Measurements from ENCODE around the gene CELF4. TPM values are rescaled to one million over a fixed set of nuclear protein-coding genes. Genes with fewer than 3 reads are reported as not detected.

Gene CELF4
- total and polyA plus RNA-seq, 2 donors: 0.79 TPM

DNA sequence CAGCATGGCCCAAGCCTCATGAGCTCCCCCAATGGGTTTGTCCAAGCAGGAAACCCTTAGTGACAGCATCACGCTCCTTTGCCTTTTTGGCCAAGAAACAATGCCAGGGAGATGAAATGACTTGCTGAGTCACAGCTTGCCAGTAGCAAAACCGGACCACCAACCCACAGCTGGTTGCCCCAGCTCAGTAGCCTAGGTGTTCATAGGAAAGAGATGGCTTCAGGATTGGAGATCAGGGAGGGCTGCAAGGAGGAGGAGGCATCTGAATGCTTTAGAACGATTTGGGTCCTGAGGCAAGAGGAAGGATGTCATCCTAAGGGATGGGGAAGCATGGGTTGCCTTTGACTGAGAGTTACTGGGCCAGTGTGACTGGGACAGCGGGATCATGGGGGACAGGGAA lies 116.7 kb downstream of the CELF4 start:
- H3K4me3 ChIP-seq (ENCODE audit: low read depth, low read length): no peak overlapping the region
- WGBS: 93% methylated on average over 4 of the region's 4 CpGs
- H3K27ac ChIP-seq (ENCODE audit: low read depth): no peak overlapping the region
- DNase-seq (ENCODE audit: extremely low spot score): no peak
- no peaks in the 10 kb centered on the region for H3K4me1 ChIP-seq (ENCODE audit: insufficient read depth)
- no peaks in the 10 kb centered on the region for H3K36me3 ChIP-seq (ENCODE audit: insufficient read depth)

DNA sequence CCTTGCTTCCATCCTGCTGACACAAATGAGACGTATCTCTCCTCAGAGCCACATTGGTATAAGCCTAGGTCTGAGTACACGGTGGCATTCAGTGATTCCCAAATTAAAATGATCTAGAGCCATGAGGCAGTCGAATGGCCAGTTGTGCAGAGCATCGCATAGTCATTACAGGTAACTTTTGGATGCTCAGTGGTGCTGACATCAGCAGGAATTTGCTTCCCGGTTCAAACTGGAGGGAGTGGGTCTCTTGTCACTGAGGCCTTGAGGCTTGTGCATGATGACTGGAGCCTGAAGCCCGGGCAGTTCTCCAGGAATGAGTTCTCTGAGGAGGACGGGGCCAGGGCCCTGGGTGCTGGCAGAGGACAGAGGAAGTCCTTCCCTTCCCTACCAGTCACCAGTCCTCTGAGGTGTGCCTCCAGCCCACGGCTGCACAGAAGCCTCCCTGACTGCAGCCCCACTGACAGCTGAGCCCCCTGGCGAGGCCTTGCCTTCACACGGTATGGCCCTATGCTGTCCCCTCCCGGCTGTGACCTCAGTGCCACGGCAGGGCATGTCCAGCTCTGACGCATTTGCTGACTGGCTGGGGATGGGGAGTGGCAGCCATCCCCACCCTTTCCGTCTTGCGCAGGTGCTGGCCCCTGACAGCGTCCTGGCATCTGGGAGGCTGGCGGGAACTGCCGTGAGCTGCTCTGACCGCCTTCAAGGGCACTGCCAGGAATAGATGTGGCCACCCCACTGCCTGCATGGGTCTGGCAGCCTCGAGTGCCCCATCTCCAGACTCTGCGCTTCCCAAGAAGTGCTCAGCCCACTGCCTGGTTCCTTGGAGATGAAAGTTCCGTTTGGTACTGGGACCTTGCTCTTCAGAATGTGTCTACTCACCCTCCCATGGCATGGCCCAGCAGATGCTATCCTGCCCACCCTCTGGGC lies 117.4 kb downstream of the CELF4 start:
- H3K4me3 ChIP-seq (ENCODE audit: low read depth, low read length): no peak overlapping the region
- no peaks in the 10 kb centered on the region for H3K4me1 ChIP-seq (ENCODE audit: insufficient read depth)
- no peak overlapping the region for H3K27ac ChIP-seq (ENCODE audit: low read depth)
- WGBS: 85% methylated on average over 22 of the region's 22 CpGs
- DNase-seq (ENCODE audit: extremely low spot score): no peak
- H3K36me3 ChIP-seq (ENCODE audit: insufficient read depth): no peaks in the 10 kb centered on the region

DNA sequence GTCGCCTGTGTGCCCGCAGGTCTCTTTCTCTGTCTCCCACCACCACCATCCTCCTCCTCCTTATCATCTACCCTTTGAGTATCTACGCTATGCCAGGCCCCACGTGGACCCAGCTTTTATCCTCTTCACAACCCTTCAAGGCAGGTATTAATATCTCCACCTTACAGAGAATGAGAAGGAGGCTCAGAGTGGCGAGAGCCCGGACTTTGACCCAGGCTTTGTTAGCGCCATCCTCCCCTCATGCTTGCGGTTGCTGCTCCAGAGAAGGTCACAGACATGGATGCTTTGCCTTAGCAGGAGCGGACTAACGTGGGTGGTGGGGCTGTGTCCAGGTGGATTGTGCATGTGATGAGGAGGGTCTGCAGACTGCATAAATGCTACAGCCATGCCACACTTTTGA lies 119.8 kb downstream of the CELF4 start:
- 97% methylated on average over 10 of the region's 10 CpGs for WGBS
- Histone ChIP-seq H3K27ac (ENCODE audit: low read depth) (no peak overlapping the region), H3K4me1 (ENCODE audit: insufficient read depth) (no peaks in the 10 kb centered on the region), H3K36me3 (ENCODE audit: insufficient read depth) (no peaks in the 10 kb centered on the region), H3K4me3 (ENCODE audit: low read depth, low read length) (no peak overlapping the region)
- DNase-seq (ENCODE audit: extremely low spot score): no peak

DNA sequence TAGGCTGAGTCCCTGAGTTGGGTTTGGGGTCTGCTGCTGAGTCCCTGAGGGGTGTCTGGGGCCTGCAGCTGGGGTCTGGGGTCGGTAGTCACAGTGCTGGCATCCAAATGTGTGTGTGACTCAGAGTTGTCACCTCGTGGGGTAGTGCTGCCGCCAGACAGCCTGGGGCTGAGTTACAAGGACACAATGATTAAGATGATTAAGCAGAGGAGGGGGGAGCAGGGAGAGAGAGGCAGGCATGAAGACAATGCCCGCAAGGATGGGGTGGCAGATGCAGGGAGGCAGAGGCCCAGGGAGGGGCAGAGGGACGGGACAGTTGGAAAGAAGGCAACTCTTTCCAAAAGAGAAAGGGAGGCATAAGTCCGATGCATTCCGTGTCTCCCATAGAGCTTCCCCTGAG lies 120.2 kb downstream of the CELF4 start:
- 81% methylated on average over 7 of the region's 7 CpGs for WGBS
- Histone ChIP-seq H3K4me1 (ENCODE audit: insufficient read depth) (no peaks in the 10 kb centered on the region), H3K4me3 (ENCODE audit: low read depth, low read length) (no peak overlapping the region), H3K36me3 (ENCODE audit: insufficient read depth) (no peaks in the 10 kb centered on the region), H3K27ac (ENCODE audit: low read depth) (no peak overlapping the region)
- no peak for DNase-seq (ENCODE audit: extremely low spot score)

DNA sequence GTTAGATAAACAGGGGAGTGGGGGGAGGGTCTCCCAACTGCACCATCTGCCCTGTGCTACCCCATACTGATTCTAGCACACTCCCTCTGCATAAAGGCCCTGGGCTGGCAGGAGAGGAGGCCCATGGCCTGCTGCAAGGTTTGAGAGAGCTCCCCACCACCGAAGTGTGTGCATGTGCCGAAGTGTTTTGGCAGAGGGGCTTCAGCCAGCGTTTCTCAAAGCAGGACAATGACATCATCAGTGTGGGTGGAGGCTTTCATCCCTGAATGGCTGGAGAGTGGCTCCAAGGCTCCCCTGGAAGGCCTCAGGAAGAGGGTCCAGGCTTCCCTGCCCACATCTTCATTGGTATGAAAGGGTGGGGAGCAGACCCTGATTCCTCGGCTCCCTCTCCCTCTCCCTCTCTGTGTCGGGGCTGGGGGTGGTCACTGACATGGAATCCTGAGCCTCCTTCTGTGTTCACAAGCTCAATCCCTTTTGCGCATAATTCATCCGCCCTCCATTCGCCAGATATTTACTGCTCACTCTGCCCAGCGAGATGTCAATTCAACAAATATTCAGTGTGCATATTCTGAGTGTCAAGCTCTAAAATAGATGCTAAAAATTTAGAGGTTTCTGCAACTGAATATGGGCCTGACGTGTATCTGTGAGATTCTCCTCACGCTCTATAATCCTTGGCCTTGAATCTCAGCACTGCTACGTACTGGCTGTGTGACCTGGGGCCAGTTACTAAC lies 122.1 kb downstream of the CELF4 start:
- Histone ChIP-seq H3K36me3 (ENCODE audit: insufficient read depth) (no peaks in the 10 kb centered on the region), H3K27ac (ENCODE audit: low read depth) (no peak overlapping the region), H3K4me3 (ENCODE audit: low read depth, low read length) (no peak overlapping the region), H3K4me1 (ENCODE audit: insufficient read depth) (no peaks in the 10 kb centered on the region)
- WGBS: 81% methylated on average over 12 of the region's 12 CpGs
- no peak for DNase-seq (ENCODE audit: extremely low spot score)

DNA sequence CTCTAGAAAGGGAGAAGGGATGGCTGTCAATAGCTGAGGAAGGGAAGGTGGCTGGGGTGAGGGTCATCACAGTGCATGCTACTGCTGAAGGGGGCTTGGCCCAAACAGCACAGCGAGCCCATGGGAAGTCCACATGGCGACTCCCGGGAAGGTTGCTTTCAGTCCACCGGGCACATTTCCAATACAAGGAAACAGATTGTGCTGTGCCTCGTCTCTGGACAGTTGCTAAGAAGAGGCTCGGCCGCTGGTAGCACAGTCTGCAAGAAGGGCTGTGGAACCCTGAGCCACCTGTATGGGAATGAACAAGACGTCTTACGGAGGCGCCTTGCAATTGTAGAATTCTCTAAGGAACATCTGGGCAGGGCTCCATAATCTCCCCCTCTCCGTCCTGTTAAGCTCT lies 123.1 kb downstream of the CELF4 start:
- Histone ChIP-seq H3K36me3 (ENCODE audit: insufficient read depth) (no peaks in the 10 kb centered on the region), H3K4me1 (ENCODE audit: insufficient read depth) (no peaks in the 10 kb centered on the region), H3K4me3 (ENCODE audit: low read depth, low read length) (no peak overlapping the region), H3K27ac (ENCODE audit: low read depth) (no peak overlapping the region)
- no peak for DNase-seq (ENCODE audit: extremely low spot score)
- WGBS: 74% methylated on average over 11 of the region's 11 CpGs

DNA sequence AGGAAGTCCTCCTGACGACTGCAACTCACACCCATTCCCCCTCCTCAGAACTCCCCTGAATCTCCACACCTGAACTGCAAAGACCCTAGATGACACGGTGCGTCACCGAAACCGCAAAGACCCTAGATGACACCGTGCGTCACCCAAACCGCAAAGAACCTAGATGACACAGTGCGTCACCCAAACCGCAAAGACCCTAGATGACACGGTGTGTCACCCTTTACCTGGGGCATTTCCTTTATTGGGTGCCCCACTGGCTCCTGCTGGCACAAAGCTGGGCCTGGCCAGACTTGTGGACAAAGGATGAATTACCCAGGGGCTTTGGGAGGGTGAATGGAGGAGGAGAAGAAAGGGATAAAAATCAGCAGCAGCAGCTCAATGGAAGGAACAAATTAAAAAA lies 123.8 kb downstream of the CELF4 start:
- WGBS: 86% methylated on average over 11 of the region's 11 CpGs
- no peaks in the 10 kb centered on the region for H3K36me3 ChIP-seq (ENCODE audit: insufficient read depth)
- no peaks in the 10 kb centered on the region for H3K4me1 ChIP-seq (ENCODE audit: insufficient read depth)
- DNase-seq (ENCODE audit: extremely low spot score): no peak
- H3K4me3 ChIP-seq (ENCODE audit: low read depth, low read length): no peak overlapping the region
- no peak overlapping the region for H3K27ac ChIP-seq (ENCODE audit: low read depth)

DNA sequence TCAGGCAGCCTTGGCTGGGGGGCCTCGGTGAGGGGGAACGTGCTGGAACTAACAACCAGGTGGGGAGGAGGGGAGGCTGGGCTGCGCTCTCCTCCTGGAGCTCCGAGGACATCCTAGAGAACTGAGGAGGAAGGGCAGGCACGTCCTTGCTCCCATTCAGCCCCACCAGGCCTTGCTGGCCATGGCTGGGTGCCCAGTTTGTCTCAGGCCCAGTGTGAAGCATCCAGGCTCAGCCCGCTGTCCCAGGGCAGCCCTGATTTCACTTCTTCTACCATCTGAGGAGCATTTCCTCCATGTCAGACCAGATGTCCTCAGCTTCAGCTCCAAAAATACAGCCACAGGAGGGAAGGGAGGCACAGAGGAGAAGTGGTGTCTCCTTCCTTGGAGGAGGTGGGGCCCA lies 125.4 kb downstream of the CELF4 start:
- Histone ChIP-seq H3K4me1 (ENCODE audit: insufficient read depth) (no peaks in the 10 kb centered on the region), H3K4me3 (ENCODE audit: low read depth, low read length) (no peak overlapping the region), H3K36me3 (ENCODE audit: insufficient read depth) (no peaks in the 10 kb centered on the region), H3K27ac (ENCODE audit: low read depth) (no peak overlapping the region)
- DNase-seq (ENCODE audit: extremely low spot score): no peak
- WGBS: 64% methylated on average over 6 of the region's 6 CpGs

DNA sequence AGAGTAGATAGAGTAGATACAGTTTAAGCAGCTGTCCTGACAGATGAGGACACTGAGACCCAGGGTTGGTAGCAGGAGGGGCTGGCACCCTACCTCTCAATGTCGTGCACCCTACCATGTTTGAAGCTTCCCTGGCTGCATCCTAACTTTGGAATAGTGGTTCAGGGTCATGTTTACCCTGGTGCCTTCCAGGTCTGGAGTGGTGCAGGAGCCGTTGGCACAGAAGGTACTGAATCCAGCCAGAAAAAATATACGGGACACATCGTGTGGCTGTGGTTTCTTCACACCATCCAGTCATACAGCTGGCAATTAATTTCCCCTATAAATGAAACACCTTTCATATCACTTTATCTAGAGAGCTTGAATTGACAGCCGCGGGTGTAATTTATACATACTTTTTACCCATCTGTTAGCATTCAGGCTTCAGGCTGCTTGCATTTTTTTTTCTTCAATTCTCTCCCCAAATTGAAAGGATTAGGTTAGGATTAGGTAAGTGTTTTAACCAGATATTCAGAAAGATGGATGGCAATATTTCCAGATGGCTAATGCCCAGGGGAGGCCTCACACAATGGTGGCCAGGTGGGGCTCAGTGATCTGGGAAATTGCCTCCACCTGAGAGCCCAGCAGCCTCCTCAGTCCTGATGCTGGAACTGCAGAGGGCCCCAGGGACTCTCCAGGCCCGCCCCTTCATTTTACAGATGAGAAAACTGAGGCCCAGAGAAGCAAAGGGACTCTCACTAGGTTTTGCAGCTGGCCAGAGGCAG lies 127.0 kb downstream of the CELF4 start:
- H3K36me3 ChIP-seq (ENCODE audit: insufficient read depth): no peaks in the 10 kb centered on the region
- 84% methylated on average over 7 of the region's 7 CpGs for WGBS
- H3K4me1 ChIP-seq (ENCODE audit: insufficient read depth): no peaks in the 10 kb centered on the region
- no peak overlapping the region for H3K27ac ChIP-seq (ENCODE audit: low read depth)
- H3K4me3 ChIP-seq (ENCODE audit: low read depth, low read length): no peak overlapping the region
- DNase-seq (ENCODE audit: extremely low spot score): no peak

DNA sequence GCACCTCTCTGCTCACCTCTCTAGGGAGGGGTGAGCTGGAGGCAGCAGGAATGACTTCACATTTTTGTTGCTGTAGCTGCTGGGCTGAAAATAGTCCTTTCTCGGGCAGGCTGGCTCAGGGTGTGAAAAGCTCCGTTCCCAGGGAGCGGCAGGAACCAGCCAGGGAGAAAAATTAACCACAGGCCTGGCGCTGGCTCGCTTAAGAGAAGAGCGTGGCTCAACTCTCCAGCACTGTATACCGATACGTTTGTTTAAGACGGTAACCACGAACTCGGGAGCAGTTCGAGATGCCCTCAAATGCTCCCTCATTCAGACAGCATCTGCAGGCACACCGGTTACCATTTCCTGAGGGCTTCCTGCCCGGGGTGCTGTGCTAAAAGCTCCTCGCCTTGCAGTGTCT lies 129.6 kb downstream of the CELF4 start:
- DNase-seq (ENCODE audit: extremely low spot score): no peak
- no peak overlapping the region for H3K27ac ChIP-seq (ENCODE audit: low read depth)
- H3K4me1 ChIP-seq (ENCODE audit: insufficient read depth): no peaks in the 10 kb centered on the region
- H3K4me3 ChIP-seq (ENCODE audit: low read depth, low read length): no peak overlapping the region
- WGBS: 66% methylated on average over 15 of the region's 15 CpGs
- no peaks in the 10 kb centered on the region for H3K36me3 ChIP-seq (ENCODE audit: insufficient read depth)

DNA sequence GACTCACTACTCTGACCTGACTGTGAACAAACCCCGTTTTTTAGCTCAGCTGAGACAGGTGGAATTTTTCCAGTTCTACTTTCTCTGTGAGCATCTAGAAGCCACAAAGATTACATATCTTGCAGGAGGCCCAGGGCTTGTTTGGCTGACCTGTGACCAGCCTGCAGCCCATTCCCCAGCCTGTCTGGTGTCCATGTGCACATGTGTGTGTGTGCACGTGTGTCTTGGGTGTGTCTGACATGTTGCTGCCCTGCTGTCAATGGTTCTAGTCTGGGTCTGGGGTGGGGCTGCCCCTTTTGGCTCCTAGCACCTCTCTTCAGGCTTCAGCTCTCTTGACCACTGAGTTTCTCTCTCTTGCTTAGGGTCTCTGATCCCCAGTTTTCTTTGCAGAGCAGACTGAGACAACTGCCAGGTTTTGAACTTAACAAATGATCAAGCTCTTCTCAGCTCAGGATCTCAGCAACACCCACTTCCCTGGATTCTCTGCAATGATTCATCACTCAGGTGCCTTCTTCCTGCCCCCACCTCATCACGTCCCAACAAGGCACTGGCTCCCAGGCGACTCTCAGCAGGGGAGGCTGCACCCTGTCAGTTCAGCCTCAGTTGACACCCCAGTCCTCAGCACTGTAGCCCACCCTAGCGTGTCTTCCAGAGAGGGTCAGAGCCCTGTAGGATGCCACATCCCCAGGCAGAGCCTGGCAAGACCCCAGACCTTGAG lies 130.3 kb downstream of the CELF4 start:
- DNase-seq (ENCODE audit: extremely low spot score): no peak
- H3K4me1 ChIP-seq (ENCODE audit: insufficient read depth): no peaks in the 10 kb centered on the region
- 72% methylated on average over 5 of the region's 5 CpGs for WGBS
- no peak overlapping the region for H3K4me3 ChIP-seq (ENCODE audit: low read depth, low read length)
- no peaks in the 10 kb centered on the region for H3K36me3 ChIP-seq (ENCODE audit: insufficient read depth)
- no peak overlapping the region for H3K27ac ChIP-seq (ENCODE audit: low read depth)

DNA sequence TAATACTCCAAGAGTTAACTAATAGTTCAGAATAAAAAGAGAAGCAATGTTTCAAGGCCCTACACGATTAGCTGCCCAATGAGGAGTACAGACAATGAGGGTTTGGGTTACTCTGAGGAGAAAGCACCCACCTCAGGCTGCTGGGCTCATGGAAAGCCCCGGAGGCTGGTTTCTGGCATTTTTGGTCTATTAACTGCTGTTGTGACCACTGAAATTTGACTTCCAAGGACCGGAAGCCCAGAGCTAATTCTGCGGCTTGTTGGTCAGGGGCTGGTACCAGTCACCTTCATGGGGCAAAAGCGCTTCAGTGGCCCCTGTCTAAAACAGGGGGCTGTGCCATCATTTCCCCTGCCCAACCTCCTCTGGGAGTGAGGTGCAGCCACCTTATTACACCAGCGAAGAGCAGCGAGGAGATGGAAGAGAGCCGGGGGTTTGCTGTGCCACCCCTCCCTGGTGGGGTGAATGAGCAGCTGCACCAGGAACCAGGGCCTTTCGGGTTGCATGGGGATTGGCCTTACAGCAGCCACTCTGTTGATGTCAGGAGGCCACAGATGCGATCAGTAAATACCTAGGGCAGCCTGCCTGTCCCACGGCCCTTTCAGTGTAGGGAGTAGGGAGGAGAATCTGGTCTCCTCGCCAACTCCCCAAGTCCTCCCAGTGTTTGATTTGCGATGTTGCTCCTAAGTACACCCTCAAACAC lies 131.3 kb downstream of the CELF4 start:
- Histone ChIP-seq H3K27ac (ENCODE audit: low read depth) (no peak overlapping the region), H3K4me1 (ENCODE audit: insufficient read depth) (no peaks in the 10 kb centered on the region), H3K4me3 (ENCODE audit: low read depth, low read length) (no peak overlapping the region), H3K36me3 (ENCODE audit: insufficient read depth) (no peaks in the 10 kb centered on the region)
- no peak for DNase-seq (ENCODE audit: extremely low spot score)
- 86% methylated on average over 13 of the region's 13 CpGs for WGBS

All from urinary bladder (tissue), 4 donors.